H1 (cell line): ENCODE results near the gene VCP.

Experiments
- KDM5A ChIP-seq: fragments of 200-600 bp; IDR thresholded peaks from 2 replicates; pipeline ENCODE4 v1.7.1; 2012; ENCODE audit warnings: mild to moderate bottlenecking, low read length, inconsistent platforms, mixed read lengths
- NRF1 ChIP-seq: IDR thresholded peaks from 2 replicates; pipeline ENCODE4 v1.6.1; 2011; ENCODE audit warnings: mild to moderate bottlenecking, low read depth, low read length, improper control_type of control experiment
- POLR2A ChIP-seq, 2 experiments: IDR thresholded peaks; 1 replicate in 1 of 2; 2 replicates in 1 of 2; pipeline ENCODE4 v1.6.1; 2011; ENCODE audit warnings: low read depth in 2 of 2, low read length in 2 of 2, mild to moderate bottlenecking in 2 of 2; ENCODE audit errors: control extremely low read depth in 1 of 2
- POLR2AphosphoS5 ChIP-seq: IDR thresholded peaks from 2 replicates; pipeline ENCODE4 v1.6.1; 2011; ENCODE audit warnings: low read depth, low read length
- SIX5 ChIP-seq: IDR thresholded peaks from 2 replicates; pipeline ENCODE4 v1.6.1; 2011; ENCODE audit warnings: mild to moderate bottlenecking, low read depth, low read length
- ZNF274 ChIP-seq: IDR thresholded peaks from 2 replicates; pipeline ENCODE4 v1.7.0; 2012; ENCODE audit warnings: low read length, borderline replicate concordance; ENCODE audit errors: extremely low read depth
- TF ChIP-seq, protein P1 (sequence below), 3 experiments: IDR thresholded peaks; 1 replicate in 2 of 3; 2 replicates in 1 of 3; pipeline versions ENCODE4 v1.5.1 to v1.6.1; 2011; ENCODE audit warnings: low read length in 3 of 3, mild to moderate bottlenecking in 3 of 3, inconsistent platforms in 2 of 3, low read depth in 1 of 3, moderate library complexity in 1 of 3; ENCODE audit not compliant: insufficient read depth in 1 of 3; ENCODE audit errors: control extremely low read depth in 1 of 3

DNA sequence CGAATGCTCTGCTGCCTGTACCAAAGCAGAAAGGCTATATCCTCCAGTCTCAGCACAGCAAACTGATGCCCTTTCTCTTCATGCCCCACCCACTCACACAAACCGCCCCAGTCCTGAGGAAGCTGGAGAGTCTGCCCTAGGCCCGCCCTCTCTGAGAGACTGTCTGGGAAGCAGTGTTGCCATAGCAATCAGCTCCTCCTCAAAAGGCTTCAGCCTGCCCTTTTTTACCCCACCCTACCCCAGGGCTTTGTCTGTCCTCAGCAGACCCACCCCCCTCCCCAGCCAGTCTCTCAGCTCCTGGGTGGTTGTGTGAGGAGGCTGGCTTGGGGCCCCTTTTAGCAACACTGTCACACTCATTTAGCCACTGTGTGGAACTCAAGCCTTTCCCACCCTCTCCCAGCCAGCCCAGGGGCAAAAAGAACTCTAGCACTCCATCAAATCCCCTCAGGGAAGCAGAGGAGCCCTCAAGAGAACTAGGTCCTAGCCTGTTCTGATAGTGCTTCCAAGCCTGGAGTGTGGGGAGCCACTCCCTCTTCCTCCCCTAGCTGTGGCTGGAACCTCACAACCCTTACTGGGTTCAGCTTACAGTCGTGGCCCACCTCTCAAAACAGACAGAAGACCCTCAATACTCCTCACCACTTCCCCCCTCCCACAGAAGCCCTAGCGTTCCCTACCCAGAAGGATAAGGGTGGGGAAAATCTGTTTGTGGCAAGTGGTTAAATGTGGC lies 41.9 kb upstream of the VCP start:
- TF ChIP-seq NRF1 (no peak), ZNF274 (no peak), KDM5A (no peak), SIX5 (no peak), POLR2AphosphoS5 (no peak), POLR2A (IDR thresholded peaks at IDR 0.05; ENCODE audit: control extremely low read depth in 1 of 2, low read depth in 2 of 2, low read length in 2 of 2) (peak; percentile 9 to 47; a peak in 2 of 3 replicates)
- TF ChIP-seq, protein P1, sequence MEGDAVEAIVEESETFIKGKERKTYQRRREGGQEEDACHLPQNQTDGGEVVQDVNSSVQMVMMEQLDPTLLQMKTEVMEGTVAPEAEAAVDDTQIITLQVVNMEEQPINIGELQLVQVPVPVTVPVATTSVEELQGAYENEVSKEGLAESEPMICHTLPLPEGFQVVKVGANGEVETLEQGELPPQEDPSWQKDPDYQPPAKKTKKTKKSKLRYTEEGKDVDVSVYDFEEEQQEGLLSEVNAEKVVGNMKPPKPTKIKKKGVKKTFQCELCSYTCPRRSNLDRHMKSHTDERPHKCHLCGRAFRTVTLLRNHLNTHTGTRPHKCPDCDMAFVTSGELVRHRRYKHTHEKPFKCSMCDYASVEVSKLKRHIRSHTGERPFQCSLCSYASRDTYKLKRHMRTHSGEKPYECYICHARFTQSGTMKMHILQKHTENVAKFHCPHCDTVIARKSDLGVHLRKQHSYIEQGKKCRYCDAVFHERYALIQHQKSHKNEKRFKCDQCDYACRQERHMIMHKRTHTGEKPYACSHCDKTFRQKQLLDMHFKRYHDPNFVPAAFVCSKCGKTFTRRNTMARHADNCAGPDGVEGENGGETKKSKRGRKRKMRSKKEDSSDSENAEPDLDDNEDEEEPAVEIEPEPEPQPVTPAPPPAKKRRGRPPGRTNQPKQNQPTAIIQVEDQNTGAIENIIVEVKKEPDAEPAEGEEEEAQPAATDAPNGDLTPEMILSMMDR (IDR thresholded peaks at IDR 0.05; ENCODE audit: control extremely low read depth in 1 of 3, insufficient read depth in 1 of 3, low read depth in 1 of 3, low read length in 3 of 3), result no peak
